Activated CD8-positive, alpha-beta T cell treated with anti-CD3 and anti-CD28 coated beads, Interleukin-2, amount 10 ng/mL, durations not matched to agents 7 days and 5 days (primary cell): Measurements from ENCODE around the gene PDE4B. TPM values are rescaled to one million over a fixed set of nuclear protein-coding genes. Genes with fewer than 3 reads are reported as not detected.
"Not testable (repeated sequence)": the region's sequence is repeated elsewhere in the genome, so short reads cannot be mapped to it uniquely, and the experiment has no call there.

Source experiments
- ATAC-seq: fragments of 150-1000 bp; cut with Tn5 transposase; one replicate; pipeline ENCODE4 v1.10.0; 2021; ENCODE audit warnings: moderate library complexity
- CTCF ChIA-PET: fragments of 350-600 bp; sonication (Branson Sonifier 250); formaldehyde crosslinking; loops from one replicate; lab custom pipeline; 2021; ENCODE audit warnings: antibody characterized with exemption; lab: Charles Lee
- POLR2A ChIA-PET: fragments of 350-600 bp; sonication (Branson Sonifier 250); formaldehyde crosslinking; loops from one replicate; lab custom pipeline; 2021; ENCODE audit warnings: antibody characterized with exemption; lab: Charles Lee
- DNase-seq: peaks from one replicate; pipeline ENCODE4 v3.0.0-alpha.2; 2020
- H3K27ac Mint-ChIP-seq: one replicate; pipeline ENCODE4 v1.8.0; 2021; ENCODE audit warnings: mild to moderate bottlenecking, mixed read lengths
- H3K27me3 Mint-ChIP-seq: one replicate; pipeline ENCODE4 v1.8.0; 2021; ENCODE audit warnings: low read depth, mixed read lengths
- H3K36me3 Mint-ChIP-seq: one replicate; pipeline ENCODE4 v1.8.0; 2021; ENCODE audit warnings: low read depth, mixed read lengths
- H3K4me1 Mint-ChIP-seq: one replicate; pipeline ENCODE4 v1.8.0; 2021; ENCODE audit warnings: low read depth, mixed read lengths
- H3K4me3 Mint-ChIP-seq: one replicate; pipeline ENCODE4 v1.8.0; 2021; ENCODE audit warnings: mild to moderate bottlenecking, mixed read lengths
- H3K9me3 Mint-ChIP-seq: one replicate; pipeline ENCODE4 v1.8.0; 2022; ENCODE audit warnings: mixed read lengths; ENCODE audit not compliant: insufficient read depth
- total RNA-seq, 2 experiments: library from RNA; stranded (reverse); gene quantifications; one replicate each; pipeline ENCODE4 v1.2.3, GENCODE V29; 2021

The PDE4B gene
- total RNA-seq, 2 experiments from 2014 or later, result 21.4 to 24.3 TPM

- no peaks in the 10 kb centered on the region for H3K27me3 Mint-ChIP-seq
- ATAC-seq (no peak), DNase-seq (no peak)
- H3K4me3 Mint-ChIP-seq, result no peak overlapping the region
- CTCF ChIA-PET, result interaction anchor here (2.7 kb wide), 1 partner anchor 45 kb away, joined by 13 read pairs; no protein-coding TSS in a partner anchor
- no peaks in the 10 kb centered on the region for H3K9me3 Mint-ChIP-seq
- H3K27ac Mint-ChIP-seq, result no peak overlapping the region
- H3K36me3 Mint-ChIP-seq, result no peaks in the 10 kb centered on the region
- POLR2A ChIA-PET, result no interaction called here
- peaks cover 18% of the 10 kb centered on the region for H3K4me1 Mint-ChIP-seq
These were observed 608.0 kb downstream of the PDE4B start for GRCh38 chr1:66400660-66401059.

- ATAC-seq, result no peak
- Mint-ChIP-seq H3K4me1 (peaks cover 18% of the 10 kb centered on the region), H3K36me3 (no peaks in the 10 kb centered on the region), H3K27me3 (no peaks in the 10 kb centered on the region), H3K4me3 (no peak overlapping the region), H3K27ac (no peak overlapping the region), H3K9me3 (no peaks in the 10 kb centered on the region)
- no peak for DNase-seq
- ChIA-PET CTCF (interaction anchor here (1.5 to 2.7 kb wide), 3 partner anchors 9 to 44 kb away, joined by 5 to 13 read pairs (median 7); no protein-coding TSS in a partner anchor), POLR2A (no interaction called here)
These were observed 608.5 kb downstream of the PDE4B start for GRCh38 chr1:66401244-66401643.

GRCh38 chr1:66402194-66402593 is 609.5 kb downstream of the PDE4B start:
- Mint-ChIP-seq H3K4me1 (peaks cover 18% of the 10 kb centered on the region), H3K27me3 (no peaks in the 10 kb centered on the region), H3K4me3 (no peak overlapping the region), H3K9me3 (no peaks in the 10 kb centered on the region), H3K36me3 (no peaks in the 10 kb centered on the region), H3K27ac (no peak overlapping the region)
- POLR2A ChIA-PET, result no interaction called here
- ATAC-seq (no peak), DNase-seq (no peak)
- CTCF ChIA-PET, result interaction anchor here (1.0 to 2.7 kb wide), 10 partner anchors 10 to 159 kb away, joined by 3 to 13 read pairs (median 4); no protein-coding TSS in a partner anchor

GRCh38 chr1:66403007-66403731 is 610.5 kb downstream of the PDE4B start:
- ChIA-PET POLR2A (no interaction called here), CTCF (interaction anchor here (1.0 to 2.7 kb wide), 9 partner anchors 12 to 160 kb away, joined by 3 to 13 read pairs (median 3); no protein-coding TSS in a partner anchor)
- ATAC-seq (no peak), DNase-seq (no peak)
- H3K9me3 Mint-ChIP-seq, result no peaks in the 10 kb centered on the region
- no peaks in the 10 kb centered on the region for H3K36me3 Mint-ChIP-seq
- H3K27me3 Mint-ChIP-seq, result no peaks in the 10 kb centered on the region
- no peak overlapping the region for H3K4me3 Mint-ChIP-seq
- no peak overlapping the region for H3K27ac Mint-ChIP-seq
- H3K4me1 Mint-ChIP-seq, result peaks cover 18% of the 10 kb centered on the region

- Mint-ChIP-seq H3K4me1 (peaks cover 12% of the 10 kb centered on the region), H3K27ac (no peak overlapping the region), H3K36me3 (peaks cover 10% of the 10 kb centered on the region), H3K9me3 (peaks cover 9% of the 10 kb centered on the region), H3K27me3 (no peaks in the 10 kb centered on the region), H3K4me3 (no peak overlapping the region)
- ChIA-PET CTCF (interaction anchor here (0.9 to 1.9 kb wide), 4 partner anchors 9 to 40 kb away, joined by 3 to 5 read pairs (median 4); no protein-coding TSS in a partner anchor), POLR2A (interaction anchor here (1.0 kb wide), 1 partner anchor 57 kb away, joined by 3 read pairs; no protein-coding TSS in a partner anchor)
- ATAC-seq (no peak), DNase-seq (no peak)
These were observed 612.4 kb downstream of the PDE4B start for GRCh38 chr1:66405061-66405460.

- H3K36me3 Mint-ChIP-seq, result peaks cover 26% of the 10 kb centered on the region
- peak overlapping the region; percentile 51 for H3K27ac Mint-ChIP-seq
- CTCF ChIA-PET, result interaction anchor here (2.7 kb wide), 1 partner anchor 34 kb away, joined by 12 read pairs; no protein-coding TSS in a partner anchor
- POLR2A ChIA-PET, H3K4me3 Mint-ChIP-seq, DNase-seq, H3K27me3 Mint-ChIP-seq, ATAC-seq: not testable (repeated sequence)
- peaks cover 14% of the 10 kb centered on the region for H3K9me3 Mint-ChIP-seq
- H3K4me1 Mint-ChIP-seq, result peaks cover 35% of the 10 kb centered on the region
These were observed 618.8 kb downstream of the PDE4B start for GRCh38 chr1:66411449-66411848.

GRCh38 chr1:66412704-66413103 is 620.0 kb downstream of the PDE4B start:
- ATAC-seq (no peak), DNase-seq (no peak)
- H3K4me1 Mint-ChIP-seq, result peaks cover 35% of the 10 kb centered on the region
- ChIA-PET CTCF (interaction anchor here (1.2 to 2.7 kb wide), 2 partner anchors 23 to 33 kb away, joined by 3 to 12 read pairs; no protein-coding TSS in a partner anchor), POLR2A (no interaction called here)
- no peak overlapping the region for H3K4me3 Mint-ChIP-seq
- no peaks in the 10 kb centered on the region for H3K27me3 Mint-ChIP-seq
- H3K36me3 Mint-ChIP-seq, result peaks cover 32% of the 10 kb centered on the region
- no peak overlapping the region for H3K27ac Mint-ChIP-seq
- peaks cover 18% of the 10 kb centered on the region for H3K9me3 Mint-ChIP-seq

- peaks cover 37% of the 10 kb centered on the region for H3K36me3 Mint-ChIP-seq
- no peaks in the 10 kb centered on the region for H3K27me3 Mint-ChIP-seq
- POLR2A ChIA-PET, result no interaction called here
- peaks cover 23% of the 10 kb centered on the region for H3K9me3 Mint-ChIP-seq
- peaks cover 35% of the 10 kb centered on the region for H3K4me1 Mint-ChIP-seq
- no peak overlapping the region for H3K27ac Mint-ChIP-seq
- ATAC-seq (no peak), DNase-seq (no peak)
- H3K4me3 Mint-ChIP-seq, result no peak overlapping the region
- CTCF ChIA-PET, result interaction anchor here (1.2 to 2.7 kb wide), 3 partner anchors 22 to 33 kb away, joined by 3 to 12 read pairs (median 4); no protein-coding TSS in a partner anchor
These were observed 620.6 kb downstream of the PDE4B start for GRCh38 chr1:66413136-66413837.

GRCh38 chr1:66413838-66414175 is 621.1 kb downstream of the PDE4B start:
- POLR2A ChIA-PET, result no interaction called here

GRCh38 chr1:66415281-66415680 is 622.6 kb downstream of the PDE4B start:
- Mint-ChIP-seq H3K27me3 (no peaks in the 10 kb centered on the region), H3K36me3 (peaks cover 25% of the 10 kb centered on the region), H3K9me3 (peaks cover 28% of the 10 kb centered on the region), H3K27ac (no peak overlapping the region), H3K4me3 (no peak overlapping the region), H3K4me1 (peaks cover 31% of the 10 kb centered on the region)
- ChIA-PET POLR2A (no interaction called here), CTCF (interaction anchor here (1.1 to 1.4 kb wide), 2 partner anchors 10 to 13 kb away, joined by 3 to 4 read pairs; no protein-coding TSS in a partner anchor)
- ATAC-seq (no peak), DNase-seq (no peak)

More at GRCh38 chr1:66413838-66414175, 621.1 kb downstream of the PDE4B start:
- Mint-ChIP-seq H3K4me3 (no peak overlapping the region), H3K4me1 (peaks cover 35% of the 10 kb centered on the region), H3K27ac (no peak overlapping the region), H3K36me3 (peaks cover 35% of the 10 kb centered on the region), H3K27me3 (no peaks in the 10 kb centered on the region), H3K9me3 (peaks cover 25% of the 10 kb centered on the region)
- ATAC-seq (no peak), DNase-seq (no peak)
- CTCF ChIA-PET, result interaction anchor here (1.3 to 2.7 kb wide), 3 partner anchors 8 to 32 kb away, joined by 4 to 12 read pairs (median 4); no protein-coding TSS in a partner anchor

- ATAC-seq (no peak), DNase-seq (no peak)
- no peak overlapping the region for H3K4me3 Mint-ChIP-seq
- no peaks in the 10 kb centered on the region for H3K27me3 Mint-ChIP-seq
- POLR2A ChIA-PET, result no interaction called here
- H3K4me1 Mint-ChIP-seq, result peaks cover 25% of the 10 kb centered on the region
- H3K36me3 Mint-ChIP-seq, result peaks cover 20% of the 10 kb centered on the region
- peaks cover 28% of the 10 kb centered on the region for H3K9me3 Mint-ChIP-seq
- no peak overlapping the region for H3K27ac Mint-ChIP-seq
- CTCF ChIA-PET, result no interaction called here
These were observed 623.2 kb downstream of the PDE4B start for GRCh38 chr1:66415866-66416265.
